Measurements from ENCODE around the gene SIT1.

GRCh38 chr9:35649431-35650340, 1.0 kb downstream of the SIT1 start:
- TF ChIP-seq CTCF (conservative IDR thresholded peaks at IDR 0.05; ENCODE audit: low read depth in 2 of 2) (no peak), REST (IDR thresholded peaks at IDR 0.05; ENCODE audit: unreplicated experiment) (no peak), POLR2AphosphoS5 (IDR thresholded peaks at IDR 0.05; ENCODE audit: low read depth) (no peak), ETS1 (IDR thresholded peaks at IDR 0.05) (no peak), JUNB (IDR thresholded peaks at IDR 0.05; ENCODE audit: unreplicated experiment) (no peak), EZH2phosphoT487 (IDR thresholded peaks at IDR 0.05; ENCODE audit: unreplicated experiment) (no peak), EZH2 (IDR thresholded peaks at IDR 0.05; ENCODE audit: low read depth, unreplicated experiment) (no peak), NANOG (IDR thresholded peaks at IDR 0.05; ENCODE audit: borderline replicate concordance) (no peak), STAT1 (IDR thresholded peaks at IDR 0.05; ENCODE audit: unreplicated experiment) (no peak)

All from GM23338 (cell line).